CD14-positive monocyte (primary cell): ENCODE results near the gene LYPD4. TPM values are rescaled to one million over a fixed set of nuclear protein-coding genes. Genes with fewer than 3 reads are reported as not detected.

Source experiments
- DNase-seq, 3 donors: peaks; one replicate each; pipeline ENCODE4 v3.0.0-alpha.2; 2011 to 2022
- H2AFZ ChIP-seq: 2 replicates; pipeline ENCODE4 v1.6.0; 2012; ENCODE audit warnings: mild to moderate bottlenecking, low read depth, low read length, inconsistent platforms; ENCODE audit not compliant: insufficient read depth, poor library complexity, severe bottlenecking
- H3K27ac ChIP-seq, 2 donors: 1 replicate in 1 of 2; 2 replicates in 1 of 2; pipeline ENCODE4 v1.5.1; 2012 to 2013; ENCODE audit warnings: low read length in 2 of 2, control low read depth in 1 of 2, inconsistent platforms in 1 of 2, low read depth in 1 of 2, mild to moderate bottlenecking in 1 of 2
- H3K27me3 ChIP-seq, 2 donors: one replicate each; pipeline versions ENCODE4 v1.6.0 to v1.6.1; 2011 to 2013; ENCODE audit warnings: low read length in 2 of 2; ENCODE audit not compliant: control insufficient read depth in 2 of 2, insufficient read depth in 2 of 2
- H3K36me3 ChIP-seq, 2 donors: replicated peaks in 1 of 2; 1 replicate in 1 of 2; 2 replicates in 1 of 2; pipeline versions ENCODE4 v1.5.1 to v1.6.1; 2012 to 2013; ENCODE audit warnings: low read length in 2 of 2, control low read depth in 1 of 2, inconsistent platforms in 1 of 2, mild to moderate bottlenecking in 1 of 2; ENCODE audit not compliant: insufficient read depth in 2 of 2, control insufficient read depth in 1 of 2
- H3K4me1 ChIP-seq, 2 donors: 1 replicate in 1 of 2; 2 replicates in 1 of 2; pipeline versions ENCODE4 v1.5.1 to v1.6.1; 2012 to 2013; ENCODE audit warnings: low read length in 2 of 2, control low read depth in 1 of 2, inconsistent platforms in 1 of 2, mild to moderate bottlenecking in 1 of 2, moderate library complexity in 1 of 2; ENCODE audit not compliant: insufficient read depth in 2 of 2, control insufficient read depth in 1 of 2
- H3K4me2 ChIP-seq: replicated peaks from 2 replicates; pipeline ENCODE3; 2012; ENCODE audit warnings: low read length, moderate library complexity, mild to moderate bottlenecking; ENCODE audit not compliant: poor library complexity, severe bottlenecking; ENCODE audit errors: extremely low read depth
- H3K4me3 ChIP-seq, 3 experiments: fragments of 200-600 bp in 1 of 3; sonication (generic) in 1 of 3; replicated peaks in 1 of 3; 1 replicate in 2 of 3; 2 replicates in 1 of 3; pipeline ENCODE4 v1.5.1; 2011 to 2013; ENCODE audit warnings: low read length in 3 of 3, mild to moderate bottlenecking in 3 of 3, control low read depth in 2 of 3, low read depth in 2 of 3, inconsistent platforms in 1 of 3, moderate library complexity in 1 of 3
- H3K79me2 ChIP-seq: 2 replicates; pipeline ENCODE4 v1.6.0; 2012; ENCODE audit warnings: mild to moderate bottlenecking, control low read depth, inconsistent platforms, low read length, moderate library complexity; ENCODE audit not compliant: insufficient read depth
- H3K9ac ChIP-seq: 2 replicates; pipeline ENCODE4 v1.6.0; 2017; ENCODE audit warnings: low read length, mild to moderate bottlenecking; ENCODE audit not compliant: insufficient read depth, poor library complexity, severe bottlenecking
- H3K9me3 ChIP-seq, 2 donors: replicated peaks in 1 of 2; 1 replicate in 1 of 2; 2 replicates in 1 of 2; pipeline versions ENCODE4 v1.5.1 to v1.6.1; 2012 to 2013; ENCODE audit warnings: low read length in 2 of 2, control low read depth in 1 of 2; ENCODE audit not compliant: control insufficient read depth in 1 of 2, insufficient read depth in 1 of 2
- H4K20me1 ChIP-seq: 2 replicates; pipeline ENCODE4 v1.6.0; 2012; ENCODE audit warnings: mild to moderate bottlenecking, low read length, control low read depth, moderate library complexity; ENCODE audit not compliant: insufficient read depth
- H3K27ac Mint-ChIP-seq, 7 donors: one replicate each; pipeline ENCODE4 v1.8.0; 2020; ENCODE audit warnings: mild to moderate bottlenecking in 7 of 7, mixed read lengths in 7 of 7, moderate library complexity in 6 of 7, inconsistent platforms in 2 of 7
- H3K27me3 Mint-ChIP-seq, 3 donors: one replicate each; pipeline ENCODE4 v1.8.0; 2021 to 2022; ENCODE audit warnings: low read depth in 3 of 3, mild to moderate bottlenecking in 3 of 3, mixed read lengths in 3 of 3, moderate library complexity in 3 of 3, inconsistent platforms in 1 of 3
- H3K36me3 Mint-ChIP-seq, 2 donors: one replicate each; pipeline ENCODE4 v1.8.0; 2020; ENCODE audit warnings: mixed read lengths in 2 of 2, inconsistent platforms in 1 of 2, mild to moderate bottlenecking in 1 of 2
- H3K4me1 Mint-ChIP-seq: one replicate; pipeline ENCODE4 v1.8.0; 2020; ENCODE audit warnings: mild to moderate bottlenecking, mixed read lengths
- H3K4me3 Mint-ChIP-seq, 2 donors: one replicate each; pipeline ENCODE4 v1.8.0; 2020; ENCODE audit warnings: mild to moderate bottlenecking in 2 of 2, mixed read lengths in 2 of 2, moderate library complexity in 1 of 2
- H3K9me3 Mint-ChIP-seq, 7 donors: one replicate each; pipeline ENCODE4 v1.8.0; 2020 to 2022; ENCODE audit warnings: mixed read lengths in 7 of 7, mild to moderate bottlenecking in 6 of 7, moderate library complexity in 6 of 7, inconsistent platforms in 2 of 7
- CTCF ChIP-seq: fragments of 200-600 bp; IDR thresholded peaks from one replicate; pipeline ENCODE4 v1.8.0; 2022; ENCODE audit warnings: antibody characterized with exemption, mild to moderate bottlenecking
- WGBS: methylation state at CpG from one replicate; pipeline ENCODE4 v1.1.5; 2013; ENCODE audit warnings: missing lambda C conversion rate; ENCODE audit not compliant: insufficient coverage; 5-methylcytosine and 5-hydroxymethylcytosine counted together
- intact Hi-C, 2 donors: fragments of 100-400 bp; cut with micrococcal nuclease; formaldehyde crosslinking; loops; one replicate each; pipeline versions ENCODE4 v1.15.0 to v1.15.1; 2023
- polyA plus RNA-seq, 3 donors: library from polyadenylated mRNA; depleted of rRNA in 1 of 3; unstranded in 2 of 3; stranded (reverse) in 1 of 3; fragments of 300-500 nt in 2 of 3; fragments of >200 nt in 1 of 3; fragmentation: Illumina TruSeq in 2 of 3; gene quantifications; 1 replicate in 2 of 3; 2 replicates in 1 of 3; pipeline ENCODE4 v1.2.3, GENCODE V29; 2012 to 2021

Gene LYPD4
- polyA plus RNA-seq, 3 donors, result not detected

DNA sequence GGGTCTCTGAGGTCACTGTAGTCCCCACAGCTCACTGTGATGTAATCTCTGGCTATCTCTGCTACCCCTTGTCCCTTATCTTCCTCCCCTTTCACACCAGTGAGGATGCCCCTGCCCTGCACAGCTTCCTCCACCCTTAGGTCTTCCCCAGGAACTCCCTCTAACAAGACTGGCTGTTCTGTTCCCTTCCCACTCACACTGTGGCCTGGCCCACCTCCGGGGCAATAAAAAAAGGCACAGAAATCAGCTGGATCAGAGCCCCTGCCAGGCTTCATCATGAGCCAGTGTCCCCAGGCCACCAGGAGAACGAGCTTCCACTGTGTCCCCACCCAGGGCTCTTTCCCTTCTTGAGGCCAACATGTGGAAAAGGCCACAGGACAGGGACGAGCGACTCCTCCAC is 43.5 kb downstream of the LYPD4 start:
- Histone ChIP-seq H3K4me3 (peak overlapping the region in 1 of 3 experiments; percentile 45), H3K27me3 (no peaks in the 10 kb centered on the region), H3K36me3 (no peaks in the 10 kb centered on the region), H3K4me1 (peaks cover 77 to 94% of the 10 kb centered on the region in 2 donors), H3K79me2 (peaks cover 9% of the 10 kb centered on the region), H3K9me3 (peaks cover 0 to 9% of the 10 kb centered on the region in 2 donors), H3K4me2 (peak overlapping the region; percentile 59), H2AFZ (no peak overlapping the region), H3K27ac (peak overlapping the region; percentile 90 to 95), H3K9ac (peak overlapping the region; percentile 5), H4K20me1 (no peaks in the 10 kb centered on the region)
- Mint-ChIP-seq H3K9me3 (peaks cover 5 to 13% (median 8%) of the 10 kb centered on the region in 7 donors), H3K27ac (peak overlapping the region; percentile 92 to 98 (median 97)), H3K4me3 (peak overlapping the region in 1 of 2 donors; percentile 55), H3K4me1 (peaks cover 88% of the 10 kb centered on the region), H3K27me3 (peaks cover 0 to 3% (median 3%) of the 10 kb centered on the region in 3 donors), H3K36me3 (peaks cover 20 to 37% of the 10 kb centered on the region in 2 donors)
- intact Hi-C loops, result loop anchor here in 1 of 2 donors (1.0 kb wide), 1 partner anchor 9 kb away; no protein-coding TSS in a partner anchor
- 100% methylated on average over 2 of the region's 4 CpGs for WGBS
- TF ChIP-seq CTCF, result no peak
- DNase-seq, result no peak

DNA sequence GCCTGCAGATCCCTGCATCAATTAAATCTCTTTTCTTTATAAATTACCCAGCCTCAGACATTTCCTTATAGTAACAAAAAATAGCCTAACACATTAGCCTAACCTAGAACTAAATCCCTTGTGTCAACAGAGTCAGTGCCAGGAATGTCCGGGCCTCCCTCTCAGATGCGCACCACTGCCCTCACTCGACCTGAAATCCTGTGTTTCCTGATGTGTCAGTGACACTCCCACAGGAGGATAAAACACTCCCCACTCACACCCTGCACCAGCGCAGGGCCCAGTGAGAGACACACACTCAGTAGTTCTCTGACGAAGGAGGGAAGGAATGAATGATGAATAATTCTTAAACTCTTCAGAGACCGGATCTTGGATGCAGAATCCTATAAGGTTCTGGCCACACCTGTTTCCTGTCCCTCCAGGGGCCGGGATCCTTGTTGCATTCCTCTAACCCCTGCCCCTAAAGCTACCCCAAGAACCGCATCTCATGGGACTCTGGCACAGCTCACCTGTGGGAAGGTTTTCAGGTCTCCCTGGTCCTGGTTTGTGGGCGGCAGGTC is 45.0 kb downstream of the LYPD4 start:
- intact Hi-C loops, result no loop called here

More for the DNA sequence above, 45.0 kb downstream of the LYPD4 start:
- no peak for DNase-seq
- H3K27ac Mint-ChIP-seq, result peak overlapping the region in 2 of 7 donors; percentile 32 to 61
- no peak overlapping the region for H3K27ac ChIP-seq
- 80% methylated on average over 1 of the region's 9 CpGs for WGBS
- H3K9ac ChIP-seq, result no peak overlapping the region
- H3K36me3 Mint-ChIP-seq, result peaks cover 15 to 30% of the 10 kb centered on the region in 2 donors
- peaks cover 0 to 3% (median 2%) of the 10 kb centered on the region in 3 donors for H3K27me3 Mint-ChIP-seq
- H3K4me3 ChIP-seq, result peak overlapping the region in 1 of 3 experiments; percentile 62
- H3K4me1 Mint-ChIP-seq, result peaks cover 90% of the 10 kb centered on the region
- H2AFZ ChIP-seq, result no peak overlapping the region
- peaks cover 9% of the 10 kb centered on the region for H3K79me2 ChIP-seq
- H3K4me1 ChIP-seq, result peaks cover 82 to 95% of the 10 kb centered on the region in 2 donors
- H3K9me3 Mint-ChIP-seq, result peaks cover 5 to 13% (median 7%) of the 10 kb centered on the region in 7 donors
- no peak for TF ChIP-seq CTCF
- H3K27me3 ChIP-seq, result no peaks in the 10 kb centered on the region
- H3K4me3 Mint-ChIP-seq, result peak overlapping the region in 1 of 2 donors; percentile 67
- no peaks in the 10 kb centered on the region for H3K36me3 ChIP-seq
- peak overlapping the region; percentile 34 for H3K4me2 ChIP-seq
- no peaks in the 10 kb centered on the region for H4K20me1 ChIP-seq
- H3K9me3 ChIP-seq, result peaks cover 0 to 9% of the 10 kb centered on the region in 2 donors
